Adrenal gland (tissue), 5 donors: ENCODE data around the gene EIF3D.

Experiments used
- CTCF ChIP-seq, 6 experiments: fragments of 450-650 bp in 4 of 6; fragments of 200-600 bp in 2 of 6; sonication (generic) in 1 of 6; IDR thresholded peaks; 1 replicate in 5 of 6; 2 replicates in 1 of 6; pipeline versions ENCODE4 v1.5.1 to v1.8.0; 2016 to 2021; ENCODE audit warnings: antibody characterized with exemption in 6 of 6, mild to moderate bottlenecking in 2 of 6, moderate library complexity in 1 of 6
- POLR2A ChIP-seq, 2 donors: fragments of 450-650 bp; IDR thresholded peaks; one replicate each; pipeline ENCODE4 v1.6.1; 2017; ENCODE audit warnings: antibody characterized with exemption in 2 of 2, mild to moderate bottlenecking in 2 of 2, moderate library complexity in 1 of 2
- donor health status: DM: no; HTN: no; CAD: no.

- TF ChIP-seq CTCF (IDR thresholded peaks at IDR 0.05) (no peak), POLR2A (IDR thresholded peaks at IDR 0.05) (peak in 1 of 2 donors; percentile 7)
These were observed 56.3 kb downstream of the EIF3D start for GRCh38 chr22:36472689-36473088.
